GM19372 (cell line): ENCODE measurements around the gene NUDT3.
"Not testable (repeated sequence)": the region's sequence is repeated elsewhere in the genome, so short reads cannot be mapped to it uniquely, and the experiment has no call there.

ENCODE experiments used
- ATAC-seq: cut with Tn5 transposase; IDR thresholded peaks from one replicate; pipeline ENCODE4 v1.9.1; 2021; ENCODE audit warnings: mild to moderate bottlenecking, low read depth, moderate library complexity; ENCODE audit not compliant: unreplicated experiment

NUDT3 gene

DNA sequence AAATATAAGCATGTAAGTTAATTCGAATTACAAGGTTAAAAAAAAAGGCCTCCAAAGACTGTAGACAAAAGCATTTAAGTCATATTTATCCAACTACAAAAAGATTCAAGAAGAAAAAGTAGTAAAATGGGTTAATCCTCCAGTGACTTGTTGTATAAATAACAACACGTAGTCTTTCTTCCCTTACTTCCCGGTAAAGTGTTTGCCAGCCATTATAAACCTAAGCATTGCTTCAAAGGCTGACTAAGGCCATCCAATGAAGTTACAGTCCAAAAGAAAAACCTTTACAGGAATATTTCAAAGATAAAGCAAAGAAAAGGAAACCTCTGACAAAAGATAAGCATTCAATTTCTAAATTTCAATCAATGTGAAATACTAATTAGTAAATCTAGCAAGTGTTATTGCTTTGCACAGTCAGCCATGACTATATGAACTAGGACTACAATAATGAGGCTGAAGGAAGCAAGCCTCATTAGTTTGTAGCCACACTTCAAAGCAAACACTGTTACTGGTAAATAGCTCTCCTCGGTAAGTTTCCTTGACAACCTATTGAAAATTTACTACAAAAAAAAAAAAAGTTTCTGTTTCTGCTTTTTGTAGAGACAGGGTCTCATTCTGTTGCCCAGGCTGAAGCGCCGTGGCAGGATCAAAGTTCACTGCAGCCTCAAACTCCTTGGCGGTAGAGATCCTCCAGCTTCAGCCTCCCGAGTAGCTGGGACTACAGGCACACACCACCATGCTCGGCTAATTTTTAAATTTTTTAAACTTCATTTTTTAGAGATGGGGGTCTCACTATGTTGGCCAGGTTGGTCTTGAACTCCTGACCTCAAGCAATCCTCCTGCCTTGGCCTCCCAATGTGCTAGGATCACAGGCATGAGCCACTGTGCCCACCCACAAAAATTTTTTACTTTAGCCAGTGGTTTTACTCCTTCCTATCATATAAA, 46.0 kb downstream of the NUDT3 start:
- no peak for ATAC-seq

- no peak for ATAC-seq
These were observed 48.7 kb downstream of the NUDT3 start for GRCh38 chr6:34343806-34344205.

DNA sequence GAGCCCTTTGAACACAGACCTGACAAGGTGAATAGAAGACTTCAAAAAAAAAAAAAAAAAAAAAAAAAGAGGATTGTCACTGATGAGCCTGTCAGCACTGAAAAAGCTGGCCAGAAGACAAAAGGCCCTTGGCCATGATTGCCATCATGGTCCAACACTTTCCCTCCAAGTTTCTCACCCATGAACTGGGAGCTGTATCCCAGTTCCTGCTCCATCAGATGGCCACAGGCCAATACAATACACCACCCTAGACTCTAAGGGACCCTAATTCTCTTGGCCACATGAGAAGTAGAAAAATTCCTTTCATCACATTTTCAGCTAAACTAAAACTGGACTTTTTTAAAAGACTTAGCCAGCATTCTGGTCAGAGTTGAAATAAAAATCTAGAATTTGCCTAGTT, 50.2 kb downstream of the NUDT3 start:
- ATAC-seq: no peak

DNA sequence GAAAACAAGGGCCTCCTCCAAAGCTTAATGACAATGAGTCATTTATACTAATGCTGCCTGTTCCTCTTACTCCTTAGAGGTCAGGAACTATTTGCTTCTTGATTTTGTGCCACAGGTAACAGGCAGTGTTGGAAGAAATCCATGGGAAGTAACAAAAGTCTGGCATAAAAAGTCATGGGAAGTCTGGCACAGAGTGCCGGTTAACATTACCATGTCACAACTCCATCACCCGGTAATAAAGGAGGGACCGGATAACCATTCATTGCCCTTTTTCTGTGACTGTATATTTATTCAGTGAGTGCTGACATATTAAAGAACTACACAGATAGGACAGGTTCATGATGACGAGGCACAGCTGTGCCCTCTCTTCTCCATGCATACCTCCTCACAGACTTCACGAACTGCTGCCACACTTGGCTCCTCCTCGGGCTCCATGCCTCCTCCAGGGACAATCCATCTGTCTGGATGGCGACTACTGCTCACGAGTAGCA, 50.9 kb downstream of the NUDT3 start:
- no peak for ATAC-seq

DNA sequence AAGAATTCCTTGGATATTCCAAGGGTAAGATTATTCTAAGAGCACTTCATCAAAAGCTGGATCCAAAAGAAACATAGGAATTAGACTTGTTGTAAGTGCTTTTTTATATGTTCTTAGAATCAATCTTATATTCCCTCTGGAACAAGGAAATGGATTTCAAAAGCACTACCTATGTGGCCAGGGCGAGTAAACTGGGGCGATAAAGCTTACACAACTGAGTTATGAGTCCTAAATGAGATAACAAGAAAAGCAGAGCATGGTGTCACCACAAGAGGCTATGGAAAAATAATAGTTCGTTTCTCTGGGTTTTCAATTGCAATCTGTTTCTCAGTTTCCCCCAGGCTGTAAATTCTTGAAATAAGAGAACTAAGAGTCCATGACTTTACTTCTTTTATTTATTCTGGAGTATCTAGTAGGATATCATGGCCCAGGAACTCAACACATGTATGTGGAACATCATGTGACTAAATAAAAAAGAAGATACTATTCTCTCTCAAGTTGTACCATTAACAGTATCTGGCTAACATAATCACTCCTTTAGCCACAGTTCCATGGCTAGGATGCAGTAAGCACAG, 51.5 kb downstream of the NUDT3 start:
- no peak for ATAC-seq

DNA sequence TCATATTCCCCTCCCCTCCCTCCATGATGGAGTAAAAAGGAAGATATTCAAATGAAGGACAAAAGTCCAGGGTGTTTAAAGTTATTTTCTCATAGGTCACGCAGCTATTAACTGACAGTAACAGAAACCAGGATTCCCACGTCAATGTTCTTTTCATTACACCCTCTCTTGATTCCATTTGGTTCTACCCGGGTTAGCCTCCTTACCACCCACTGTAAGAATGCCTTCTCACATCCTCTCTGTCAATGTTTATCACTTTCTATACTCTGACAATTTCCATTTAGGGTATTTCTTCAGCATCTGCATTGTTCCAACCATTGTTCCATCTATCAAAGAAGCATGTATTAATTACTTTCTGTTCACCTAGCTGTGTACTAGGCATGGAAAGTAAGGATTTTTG, 52.1 kb downstream of the NUDT3 start:
- ATAC-seq: no peak

- ATAC-seq: no peak
These were observed 52.5 kb downstream of the NUDT3 start for GRCh38 chr6:34339971-34340370.

DNA sequence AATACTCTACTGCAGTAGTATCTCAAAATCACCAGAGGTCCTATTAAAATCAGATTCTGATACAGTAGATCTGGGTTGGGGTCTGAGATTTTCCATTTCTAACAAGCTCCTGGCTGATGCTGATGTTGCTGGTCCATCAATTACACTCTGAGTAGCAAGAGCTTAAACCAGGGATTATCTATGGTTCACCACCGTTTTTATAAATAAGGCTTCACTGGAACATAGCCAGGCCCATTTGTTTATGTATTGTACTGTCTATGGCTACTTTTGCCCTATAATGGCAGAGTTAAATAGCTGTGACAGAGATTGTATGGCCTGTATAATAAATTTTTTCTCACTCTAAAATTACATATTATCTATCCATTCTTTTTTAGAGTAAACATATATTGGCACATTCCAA, 53.0 kb downstream of the NUDT3 start:
- no peak for ATAC-seq

- no peak for ATAC-seq
These were observed 53.7 kb downstream of the NUDT3 start for GRCh38 chr6:34338811-34339210.

DNA sequence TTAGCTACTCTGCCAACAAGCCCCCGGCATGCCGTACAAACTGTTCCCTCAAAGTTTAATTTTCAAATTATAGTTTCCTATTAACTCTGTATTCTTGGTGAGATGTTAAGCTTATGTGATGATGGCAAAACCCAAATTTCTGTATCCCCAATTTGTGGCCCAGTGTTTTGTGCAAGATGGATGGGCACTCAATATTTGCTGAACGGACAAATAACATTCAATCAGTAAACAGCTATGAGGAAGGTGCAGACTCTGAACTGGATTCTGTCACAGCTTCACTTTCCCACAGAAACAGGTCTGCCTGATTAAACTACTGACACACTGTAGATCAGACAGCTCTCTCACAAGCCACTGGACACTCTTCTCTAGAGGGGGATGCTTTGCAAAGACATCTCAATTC, 54.1 kb downstream of the NUDT3 start:
- ATAC-seq: no peak

DNA sequence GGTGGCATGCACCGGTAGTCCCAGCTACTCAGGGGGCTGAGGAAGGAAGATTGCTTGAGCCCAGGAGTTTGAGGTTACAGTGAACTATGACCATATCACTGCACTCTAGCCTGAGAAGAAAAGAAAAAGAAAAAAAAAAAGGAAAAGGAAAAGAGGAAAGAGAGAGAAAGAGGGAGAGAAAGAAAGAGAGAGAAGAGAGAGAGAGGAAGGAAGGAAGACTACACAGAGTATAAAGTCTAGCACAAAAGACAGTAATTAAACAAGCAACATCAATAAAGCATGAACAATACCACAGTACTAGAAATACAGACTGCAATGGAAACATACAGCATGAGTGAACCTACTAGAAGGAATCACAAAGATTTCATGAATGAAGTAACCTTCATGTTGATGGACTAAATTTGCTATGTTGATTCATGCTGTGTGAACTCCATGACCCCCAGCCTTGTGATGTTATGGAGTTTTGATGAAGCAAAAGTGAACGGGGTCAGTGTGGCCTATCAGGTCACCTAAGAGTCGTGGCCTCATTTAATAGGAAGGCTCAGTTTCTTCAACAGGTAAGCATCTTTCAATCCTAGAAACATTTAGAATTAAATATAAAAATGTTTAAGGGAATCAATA, 57.6 kb downstream of the NUDT3 start:
- ATAC-seq: no peak

DNA sequence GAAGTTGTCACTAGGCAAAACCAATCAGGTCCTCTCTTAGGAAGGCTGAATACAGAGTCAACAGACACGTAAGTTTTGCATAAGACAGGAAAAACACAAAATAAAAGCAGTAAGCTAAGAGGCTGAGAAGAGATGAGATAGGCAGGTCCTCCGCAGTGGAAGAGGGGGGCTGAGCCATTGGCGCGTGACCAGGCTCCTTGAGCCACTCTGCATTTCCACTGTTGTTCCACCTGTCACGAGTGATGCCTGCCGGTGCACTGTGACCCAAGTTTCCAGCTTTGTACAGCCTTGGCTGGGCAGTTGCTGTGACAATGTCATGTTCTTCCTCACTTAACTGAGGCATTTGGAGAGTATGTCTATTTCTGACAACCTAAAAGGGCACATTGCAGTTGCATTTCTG, 58.6 kb downstream of the NUDT3 start:
- ATAC-seq: no peak

DNA sequence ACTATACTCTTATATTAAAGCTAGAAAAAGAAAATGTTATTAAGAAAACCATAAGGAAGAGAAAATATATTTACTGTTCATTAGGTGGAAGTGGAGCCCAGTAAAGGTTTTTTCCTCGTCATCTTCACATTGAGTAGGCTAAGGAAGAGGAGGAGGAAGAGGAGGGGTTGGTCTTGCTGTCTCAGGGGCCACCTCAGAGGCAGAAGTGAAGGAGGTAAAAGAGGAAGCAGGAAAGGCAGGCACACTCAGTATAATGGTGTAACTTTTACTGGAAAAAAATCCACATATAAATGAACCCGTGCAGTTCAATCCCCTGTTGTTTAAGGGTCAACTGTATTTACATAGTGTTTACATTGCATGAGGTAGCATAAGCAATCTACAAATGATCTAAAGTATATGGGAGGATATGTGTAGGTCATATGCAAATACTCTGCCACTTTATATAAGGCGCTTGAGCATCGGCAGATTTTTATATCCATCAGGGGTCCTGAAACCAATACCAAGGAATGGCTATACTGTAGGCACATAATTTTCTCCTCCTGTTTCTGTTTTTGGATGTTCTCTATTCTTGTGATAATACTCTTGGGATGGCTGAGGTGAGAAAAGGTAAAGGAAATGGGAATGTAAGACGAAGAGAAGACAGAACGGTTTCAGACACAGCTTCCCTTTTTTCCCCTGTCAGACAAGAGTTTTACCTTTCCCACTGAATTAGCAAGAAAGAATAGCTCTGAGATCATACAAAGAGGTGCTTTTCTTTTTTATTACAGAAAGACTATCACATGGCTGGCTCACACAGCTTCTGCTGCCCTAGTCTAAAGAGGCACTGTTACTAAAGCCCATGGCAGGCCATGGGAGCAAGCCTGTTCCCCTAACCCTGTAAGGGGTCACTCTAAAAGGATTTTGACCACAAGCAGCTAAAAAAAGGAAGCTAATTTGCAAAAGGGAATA, 59.9 kb downstream of the NUDT3 start:
- no peak for ATAC-seq

GRCh38 chr6:34331371-34332050, 61.0 kb downstream of the NUDT3 start:
- no peak for ATAC-seq

- ATAC-seq: not testable (repeated sequence)
These were observed 62.7 kb downstream of the NUDT3 start for GRCh38 chr6:34329814-34330213.

DNA sequence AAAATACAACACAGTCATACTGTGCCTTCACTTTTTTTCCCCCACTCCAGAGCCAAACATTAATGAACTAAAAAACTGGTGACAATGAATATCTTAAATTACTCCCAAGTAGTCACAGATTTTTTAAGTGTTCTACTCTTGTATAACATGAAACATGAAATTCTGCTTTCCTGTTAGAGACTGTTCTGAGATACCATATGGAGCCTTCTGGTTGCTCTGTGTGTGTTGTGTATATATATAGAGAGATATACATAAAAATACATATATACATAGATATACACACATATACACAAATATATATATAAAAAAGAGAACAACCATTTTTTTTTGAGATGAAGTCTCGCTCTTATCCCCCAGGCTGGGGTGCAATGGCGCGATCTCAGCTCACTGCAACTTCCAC, 63.5 kb downstream of the NUDT3 start:
- ATAC-seq: no peak

- ATAC-seq: not testable (repeated sequence)
These were observed 64.9 kb downstream of the NUDT3 start for GRCh38 chr6:34327313-34328205.

GRCh38 chr6:34325633-34326032, 66.8 kb downstream of the NUDT3 start:
- no peak for ATAC-seq
